ENCODE results near the gene KRTAP5-8.

Gene KRTAP5-8

DNA sequence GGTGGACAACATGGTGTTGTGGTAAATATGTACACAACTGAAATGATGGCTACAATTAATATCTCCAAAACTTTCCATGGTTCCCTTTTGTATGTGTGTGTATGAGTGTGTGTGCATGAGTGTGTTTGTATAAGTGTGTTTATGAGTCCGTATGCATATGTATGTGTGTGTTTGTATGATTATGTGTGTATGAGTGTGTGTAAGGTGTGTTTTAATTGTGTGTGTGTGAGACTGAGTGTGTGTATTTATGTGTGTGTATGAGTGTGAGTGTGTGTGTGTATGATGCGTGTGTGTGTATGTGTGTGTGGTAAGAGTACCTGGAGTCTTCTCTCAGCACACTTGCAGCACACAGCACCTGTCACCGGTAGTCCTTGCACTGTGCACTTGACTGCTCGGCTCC lies 18.2 kb downstream of the KRTAP5-8 start:
- POLR2A ChIA-PET, result no interaction called here
- WGBS (ENCODE audit: insufficient coverage), result 100% methylated on average over 1 of the region's 4 CpGs

DNA sequence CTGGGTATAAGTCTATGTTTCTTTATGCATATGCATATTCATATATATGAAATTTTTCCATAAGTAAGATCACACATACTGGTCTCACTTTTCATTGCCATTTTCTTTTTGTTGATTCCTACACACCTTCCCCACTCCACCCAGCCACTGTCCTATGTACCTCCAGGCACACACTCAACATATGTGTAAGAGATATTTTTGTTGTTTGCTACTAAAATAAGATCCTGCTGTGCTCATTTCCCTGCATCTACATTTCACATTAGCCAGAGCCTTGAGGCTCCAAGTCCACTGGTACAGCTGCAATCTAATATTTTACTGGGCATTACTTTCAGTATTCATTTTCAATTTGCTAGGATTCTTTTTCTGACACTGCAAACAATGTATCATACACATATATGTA lies 19.4 kb downstream of the KRTAP5-8 start:
- H3K4me3 ChIP-seq (ENCODE audit: control insufficient read depth in 1 of 7, extremely low read depth in 1 of 7, insufficient read depth in 4 of 7, low read depth in 2 of 7, low read length in 6 of 7), result no peak overlapping the region
- no peaks in the 10 kb centered on the region for H3K27me3 ChIP-seq (replicated peaks in 2 of 5; ENCODE audit: control insufficient read depth in 4 of 5, insufficient read depth in 5 of 5, low read length in 4 of 5)
- H3K4me1 ChIP-seq (ENCODE audit: control extremely low read depth in 1 of 4, control insufficient read depth in 4 of 4, insufficient read depth in 4 of 4, low read length in 3 of 4), result peaks cover 0 to under 1% (median 0%) of the 10 kb centered on the region in 4 experiments
- no peaks in the 10 kb centered on the region for H3K36me3 ChIP-seq (ENCODE audit: control insufficient read depth in 4 of 4, insufficient read depth in 4 of 4, low read length in 3 of 4)
- H3K27ac ChIP-seq (ENCODE audit: insufficient read depth in 1 of 2, low read depth in 1 of 2, low read length in 2 of 2, poor library complexity in 1 of 2, severe bottlenecking in 2 of 2), result no peak overlapping the region
- no peak for DNase-seq
- ChIA-PET CTCF (no interaction called here), POLR2A (interaction anchor here (0.9 kb wide), 1 partner anchor 9 kb away, joined by 3 read pairs; no protein-coding TSS in a partner anchor)
- H3K9me3 ChIP-seq (ENCODE audit: control extremely low read depth in 1 of 5, control insufficient read depth in 4 of 5, insufficient read depth in 2 of 5, low read depth in 1 of 5, low read length in 4 of 5), result no peaks in the 10 kb centered on the region

More for the DNA sequence above, 18.2 kb downstream of the KRTAP5-8 start:
- CTCF ChIA-PET, result no interaction called here
- Histone ChIP-seq H3K9me3 (ENCODE audit: control extremely low read depth in 1 of 5, control insufficient read depth in 4 of 5, insufficient read depth in 2 of 5, low read depth in 1 of 5, low read length in 4 of 5) (no peaks in the 10 kb centered on the region), H3K27ac (ENCODE audit: insufficient read depth in 1 of 2, low read depth in 1 of 2, low read length in 2 of 2, poor library complexity in 1 of 2, severe bottlenecking in 2 of 2) (no peak overlapping the region), H3K4me3 (ENCODE audit: control insufficient read depth in 1 of 7, extremely low read depth in 1 of 7, insufficient read depth in 4 of 7, low read depth in 2 of 7, low read length in 6 of 7) (no peak overlapping the region), H3K4me1 (ENCODE audit: control extremely low read depth in 1 of 4, control insufficient read depth in 4 of 4, insufficient read depth in 4 of 4, low read length in 3 of 4) (peaks cover 0 to 9% (median 4%) of the 10 kb centered on the region in 4 experiments), H3K36me3 (ENCODE audit: control insufficient read depth in 4 of 4, insufficient read depth in 4 of 4, low read length in 3 of 4) (no peaks in the 10 kb centered on the region), H3K27me3 (replicated peaks in 2 of 5; ENCODE audit: control insufficient read depth in 4 of 5, insufficient read depth in 5 of 5, low read length in 4 of 5) (no peaks in the 10 kb centered on the region)
- DNase-seq, result no peak

DNA sequence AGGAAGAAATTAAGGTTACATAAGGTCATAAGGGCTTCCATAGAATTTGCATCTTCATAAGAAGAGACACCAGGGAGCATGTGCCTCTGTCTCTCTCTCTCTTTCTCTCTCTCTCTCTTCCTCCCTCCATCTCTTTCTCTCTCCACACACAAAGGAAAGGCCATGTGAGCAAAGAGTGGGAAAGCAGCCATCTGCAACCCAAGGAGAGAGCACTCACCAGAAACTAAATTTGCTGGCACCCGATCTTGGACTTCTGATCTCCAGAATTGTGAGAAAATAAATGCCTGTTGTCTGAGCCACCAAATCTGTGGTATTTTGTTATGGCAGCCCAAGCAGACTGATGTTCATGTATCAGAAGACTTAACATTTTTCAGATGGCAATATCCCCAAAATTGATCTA lies 21.2 kb downstream of the KRTAP5-8 start:
- no peak overlapping the region for H3K4me3 ChIP-seq (ENCODE audit: control insufficient read depth in 1 of 7, extremely low read depth in 1 of 7, insufficient read depth in 4 of 7, low read depth in 2 of 7, low read length in 6 of 7)
- no peak for DNase-seq
- no peaks in the 10 kb centered on the region for H3K36me3 ChIP-seq (ENCODE audit: control insufficient read depth in 4 of 4, insufficient read depth in 4 of 4, low read length in 3 of 4)
- no peak overlapping the region for H3K27ac ChIP-seq (ENCODE audit: insufficient read depth in 1 of 2, low read depth in 1 of 2, low read length in 2 of 2, poor library complexity in 1 of 2, severe bottlenecking in 2 of 2)
- 100% methylated on average over 1 of the region's 1 CpG for WGBS (ENCODE audit: insufficient coverage)
- POLR2A ChIA-PET, result no interaction called here
- H3K4me1 ChIP-seq (ENCODE audit: control extremely low read depth in 1 of 4, control insufficient read depth in 4 of 4, insufficient read depth in 4 of 4, low read length in 3 of 4), result no peaks in the 10 kb centered on the region
- H3K9me3 ChIP-seq (ENCODE audit: control extremely low read depth in 1 of 5, control insufficient read depth in 4 of 5, insufficient read depth in 2 of 5, low read depth in 1 of 5, low read length in 4 of 5), result no peaks in the 10 kb centered on the region
- CTCF ChIA-PET, result no interaction called here
- H3K27me3 ChIP-seq (replicated peaks in 2 of 5; ENCODE audit: control insufficient read depth in 4 of 5, insufficient read depth in 5 of 5, low read length in 4 of 5), result peaks cover 0 to 5% (median 2%) of the 10 kb centered on the region in 5 experiments

DNA sequence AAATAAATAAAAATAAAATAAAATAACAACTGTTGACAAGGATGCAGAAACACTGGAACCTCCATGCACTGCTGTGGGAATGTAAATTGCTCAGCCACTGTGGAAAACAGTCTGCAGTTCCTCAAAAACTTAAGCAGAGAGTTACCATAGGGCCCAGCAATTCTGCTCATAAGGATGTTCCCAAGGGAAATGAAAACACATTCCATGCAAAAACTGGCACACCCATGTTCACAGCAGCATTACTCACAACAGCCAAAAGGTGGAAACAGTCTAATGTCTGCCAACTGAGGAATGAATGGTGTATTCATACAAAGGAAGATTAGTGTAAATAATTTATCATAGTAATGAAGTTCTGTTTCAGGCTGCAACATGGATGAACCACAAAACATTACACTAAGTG lies 24.3 kb downstream of the KRTAP5-8 start:
- no peak for DNase-seq
- H3K4me1 ChIP-seq (ENCODE audit: control extremely low read depth in 1 of 4, control insufficient read depth in 4 of 4, insufficient read depth in 4 of 4, low read length in 3 of 4), result peaks cover 0 to 6% (median 1%) of the 10 kb centered on the region in 4 experiments
- POLR2A ChIA-PET, result no interaction called here
- no peaks in the 10 kb centered on the region for H3K9me3 ChIP-seq (ENCODE audit: control extremely low read depth in 1 of 5, control insufficient read depth in 4 of 5, insufficient read depth in 2 of 5, low read depth in 1 of 5, low read length in 4 of 5)
- no peak overlapping the region for H3K4me3 ChIP-seq (ENCODE audit: control insufficient read depth in 1 of 7, extremely low read depth in 1 of 7, insufficient read depth in 4 of 7, low read depth in 2 of 7, low read length in 6 of 7)
- H3K27ac ChIP-seq (ENCODE audit: insufficient read depth in 1 of 2, low read depth in 1 of 2, low read length in 2 of 2, poor library complexity in 1 of 2, severe bottlenecking in 2 of 2), result no peak overlapping the region
- peaks cover 0 to 6% (median 5%) of the 10 kb centered on the region in 5 experiments for H3K27me3 ChIP-seq (replicated peaks in 2 of 5; ENCODE audit: control insufficient read depth in 4 of 5, insufficient read depth in 5 of 5, low read length in 4 of 5)
- CTCF ChIA-PET, result no interaction called here
- no peaks in the 10 kb centered on the region for H3K36me3 ChIP-seq (ENCODE audit: control insufficient read depth in 4 of 4, insufficient read depth in 4 of 4, low read length in 3 of 4)

DNA sequence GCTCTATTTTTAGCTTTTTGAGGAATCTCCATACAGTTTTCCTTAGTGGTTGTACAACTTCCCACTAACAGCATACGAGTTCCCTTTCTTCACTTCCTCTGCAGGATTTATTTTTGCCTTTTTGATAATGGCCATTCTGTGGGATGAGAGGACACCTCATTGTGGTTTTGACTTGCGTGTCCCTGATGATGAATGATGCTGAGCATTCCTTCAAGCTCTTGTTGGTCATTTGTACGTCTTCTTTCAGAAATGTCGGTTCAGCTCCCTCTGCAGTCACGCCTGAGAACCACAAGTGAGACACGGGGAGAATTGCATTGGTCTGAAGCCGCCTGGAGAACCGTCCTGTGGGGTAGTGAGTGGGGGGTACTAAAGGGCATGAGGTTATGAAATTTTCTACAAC lies 25.6 kb downstream of the KRTAP5-8 start:
- peaks cover 0 to 8% (median 5%) of the 10 kb centered on the region in 5 experiments for H3K27me3 ChIP-seq (replicated peaks in 2 of 5; ENCODE audit: control insufficient read depth in 4 of 5, insufficient read depth in 5 of 5, low read length in 4 of 5)
- WGBS (ENCODE audit: insufficient coverage), result 3% methylated on average over 8 of the region's 8 CpGs
- H3K9me3 ChIP-seq (ENCODE audit: control extremely low read depth in 1 of 5, control insufficient read depth in 4 of 5, insufficient read depth in 2 of 5, low read depth in 1 of 5, low read length in 4 of 5), result no peaks in the 10 kb centered on the region
- H3K36me3 ChIP-seq (ENCODE audit: control insufficient read depth in 4 of 4, insufficient read depth in 4 of 4, low read length in 3 of 4), result no peaks in the 10 kb centered on the region
- no peak overlapping the region for H3K4me3 ChIP-seq (ENCODE audit: control insufficient read depth in 1 of 7, extremely low read depth in 1 of 7, insufficient read depth in 4 of 7, low read depth in 2 of 7, low read length in 6 of 7)
- no peak overlapping the region for H3K27ac ChIP-seq (ENCODE audit: insufficient read depth in 1 of 2, low read depth in 1 of 2, low read length in 2 of 2, poor library complexity in 1 of 2, severe bottlenecking in 2 of 2)
- DNase-seq, result peak; percentile 50 to 72 (median 68)
- ChIA-PET POLR2A (interaction anchor here (1.0 kb wide), 1 partner anchor 11 kb away, joined by 3 read pairs; no protein-coding TSS in a partner anchor), CTCF (interaction anchor here (0.6 to 2.0 kb wide), 8 partner anchors 10 to 1096 kb away, joined by 3 to 5 read pairs (median 4); partner anchors contain the start of genes KRTAP5-11 and NADSYN1)
- peaks cover 0 to 6% (median 1%) of the 10 kb centered on the region in 4 experiments for H3K4me1 ChIP-seq (ENCODE audit: control extremely low read depth in 1 of 4, control insufficient read depth in 4 of 4, insufficient read depth in 4 of 4, low read length in 3 of 4)

DNA sequence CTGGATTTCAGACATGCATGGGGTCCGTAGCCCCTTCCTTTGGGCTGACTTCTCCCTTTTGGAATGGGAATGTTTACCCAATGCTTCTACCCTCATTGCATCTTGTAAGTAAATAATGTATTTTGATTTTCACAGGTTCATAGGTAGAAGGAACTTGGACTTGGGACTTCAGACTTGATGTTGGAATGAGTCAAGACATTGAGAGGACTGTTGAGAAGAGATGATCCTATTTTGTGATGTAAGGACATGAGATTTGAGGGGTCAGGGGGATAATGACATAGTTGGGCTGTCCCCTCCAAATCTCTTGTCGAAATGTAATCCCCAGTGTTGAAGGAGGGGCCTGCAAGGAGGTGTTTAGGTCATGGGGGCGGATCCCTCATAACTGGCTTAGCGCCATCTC lies 26.6 kb downstream of the KRTAP5-8 start:
- Histone ChIP-seq H3K36me3 (ENCODE audit: control insufficient read depth in 4 of 4, insufficient read depth in 4 of 4, low read length in 3 of 4) (no peaks in the 10 kb centered on the region), H3K27me3 (replicated peaks in 2 of 5; ENCODE audit: control insufficient read depth in 4 of 5, insufficient read depth in 5 of 5, low read length in 4 of 5) (peaks cover 0 to 8% (median 5%) of the 10 kb centered on the region in 5 experiments), H3K27ac (ENCODE audit: insufficient read depth in 1 of 2, low read depth in 1 of 2, low read length in 2 of 2, poor library complexity in 1 of 2, severe bottlenecking in 2 of 2) (no peak overlapping the region), H3K9me3 (ENCODE audit: control extremely low read depth in 1 of 5, control insufficient read depth in 4 of 5, insufficient read depth in 2 of 5, low read depth in 1 of 5, low read length in 4 of 5) (no peaks in the 10 kb centered on the region), H3K4me1 (ENCODE audit: control extremely low read depth in 1 of 4, control insufficient read depth in 4 of 4, insufficient read depth in 4 of 4, low read length in 3 of 4) (peaks cover 0 to 6% (median 1%) of the 10 kb centered on the region in 4 experiments), H3K4me3 (ENCODE audit: control insufficient read depth in 1 of 7, extremely low read depth in 1 of 7, insufficient read depth in 4 of 7, low read depth in 2 of 7, low read length in 6 of 7) (no peak overlapping the region)
- DNase-seq, result no peak
- WGBS (ENCODE audit: insufficient coverage), result 100% methylated on average over 1 of the region's 4 CpGs
- ChIA-PET CTCF (interaction anchor here (1.1 to 2.0 kb wide), 3 partner anchors 16 to 21 kb away, joined by 3 to 5 read pairs (median 5); partner anchors contain the start of gene KRTAP5-11), POLR2A (no interaction called here)

DNA sequence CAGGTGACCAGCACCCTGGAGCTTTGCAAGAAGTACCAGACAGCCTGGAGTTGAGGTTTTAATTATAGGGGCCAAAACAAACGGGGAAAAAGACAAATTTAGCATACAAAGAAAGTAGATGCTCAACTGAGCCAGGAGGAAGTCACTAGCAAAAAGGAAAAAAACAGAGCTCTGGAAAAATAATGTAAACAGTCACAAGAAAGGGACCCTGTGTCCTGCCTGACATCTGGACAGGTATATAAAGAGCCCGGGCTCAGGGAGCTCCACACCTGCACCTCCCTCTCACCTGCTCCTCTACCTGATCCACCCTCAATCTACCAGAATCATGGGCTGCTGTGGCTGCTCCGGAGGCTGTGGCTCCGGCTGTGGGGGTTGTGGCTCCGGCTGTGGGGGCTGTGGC lies 27.4 kb downstream of the KRTAP5-8 start, which contains the start of gene KRTAP5-10:
TSS of gene KRTAP5-10 (plus strand) at position 301 of the 400 bp plus-strand sequence. CDS start at position 326, 25 bp downstream.
- H3K36me3 ChIP-seq (ENCODE audit: control insufficient read depth in 4 of 4, insufficient read depth in 4 of 4, low read length in 3 of 4), result no peaks in the 10 kb centered on the region
- WGBS (ENCODE audit: insufficient coverage), result 50% methylated on average over 2 of the region's 5 CpGs

More for the DNA sequence above, 27.4 kb downstream of the KRTAP5-8 start, which contains the start of gene KRTAP5-10:
- Histone ChIP-seq H3K27ac (ENCODE audit: insufficient read depth in 1 of 2, low read depth in 1 of 2, low read length in 2 of 2, poor library complexity in 1 of 2, severe bottlenecking in 2 of 2) (no peak within 1 kb of the TSS), H3K9me3 (ENCODE audit: control extremely low read depth in 1 of 5, control insufficient read depth in 4 of 5, insufficient read depth in 2 of 5, low read depth in 1 of 5, low read length in 4 of 5) (no peaks in the 10 kb centered on the region), H3K4me3 (ENCODE audit: control insufficient read depth in 1 of 7, extremely low read depth in 1 of 7, insufficient read depth in 4 of 7, low read depth in 2 of 7, low read length in 6 of 7) (no peak within 1 kb of the TSS), H3K27me3 (replicated peaks in 2 of 5; ENCODE audit: control insufficient read depth in 4 of 5, insufficient read depth in 5 of 5, low read length in 4 of 5) (peaks cover 0 to 8% (median 5%) of the 10 kb centered on the region in 5 experiments), H3K4me1 (ENCODE audit: control extremely low read depth in 1 of 4, control insufficient read depth in 4 of 4, insufficient read depth in 4 of 4, low read length in 3 of 4) (peaks cover 0 to 6% (median 1%) of the 10 kb centered on the region in 4 experiments)
- POLR2A ChIA-PET, result no interaction called here
- DNase-seq, result no peak
- CTCF ChIA-PET, result interaction anchor here (0.6 to 1.4 kb wide), 2 partner anchors 10 to 774 kb away, joined by 3 to 5 read pairs; no protein-coding TSS in a partner anchor

Data from common myeloid progenitor, CD34-positive (primary cell).